H1 (cell line): Measurements from ENCODE around the gene FAM237A. TPM values are rescaled to one million over a fixed set of nuclear protein-coding genes. Genes with fewer than 3 reads are reported as not detected.

Source experiments
- CTCF ChIA-PET: fragments of 300-600 bp; sonication (Branson Sonifier 250); formaldehyde crosslinking; loops from one replicate; lab custom pipeline; 2021; ENCODE audit not compliant: partially characterized antibody; lab: Charles Lee
- POLR2A ChIA-PET: fragments of 300-600 bp; sonication (Branson Sonifier 250); formaldehyde crosslinking; loops from one replicate; lab custom pipeline; 2021; ENCODE audit warnings: inconsistent platforms; ENCODE audit not compliant: partially characterized antibody; lab: Charles Lee
- DNase-seq, 2 experiments: peaks; one replicate each; pipeline versions ENCODE4 v3.0.0 to v3.0.0-alpha.2; 2010 to 2022; ENCODE audit warnings: low spot score in 2 of 2, low read depth in 1 of 2, mixed read lengths in 1 of 2
- FAIRE-seq: peaks from 2 replicates; lab custom pipeline; 2011; peaks lifted over from hg19 to GRCh38; lab: Jason Lieb, UNC
- H2AFZ ChIP-seq: 2 replicates; pipeline ENCODE4 v1.8.1; 2012; ENCODE audit warnings: low read length, inconsistent platforms
- H2AK5ac ChIP-seq: 2 replicates; pipeline ENCODE4 v1.6.1; 2013; ENCODE audit warnings: low read depth, low read length
- H2BK120ac ChIP-seq: replicated peaks from 2 replicates; pipeline ENCODE3; 2013; ENCODE audit warnings: low read depth, low read length, inconsistent platforms
- H2BK12ac ChIP-seq: 2 replicates; pipeline ENCODE4 v1.6.1; 2013; ENCODE audit warnings: low read depth, low read length
- H2BK15ac ChIP-seq: 2 replicates; pipeline ENCODE4 v1.6.1; 2013; ENCODE audit warnings: low read length
- H2BK20ac ChIP-seq: 2 replicates; pipeline ENCODE4 v1.6.1; 2013; ENCODE audit warnings: low read length
- H2BK5ac ChIP-seq: 2 replicates; pipeline ENCODE4 v1.6.1; 2013; ENCODE audit warnings: low read depth, low read length
- H3K14ac ChIP-seq: 2 replicates; pipeline ENCODE4 v1.6.1; 2013; ENCODE audit warnings: inconsistent platforms; ENCODE audit not compliant: insufficient read length
- H3K18ac ChIP-seq: 2 replicates; pipeline ENCODE4 v1.6.1; 2013; ENCODE audit warnings: low read length; ENCODE audit errors: extremely low read depth
- H3K23ac ChIP-seq: 2 replicates; pipeline ENCODE4 v1.6.1; 2013; ENCODE audit warnings: inconsistent platforms; ENCODE audit not compliant: insufficient read length
- H3K23me2 ChIP-seq: 2 replicates; pipeline ENCODE4 v1.6.1; 2013; ENCODE audit warnings: low read depth, low read length
- H3K27ac ChIP-seq: 2 replicates; pipeline ENCODE4 v1.6.1; 2011; ENCODE audit warnings: low read depth, low read length, inconsistent platforms
- H3K27me3 ChIP-seq, 4 experiments: replicated peaks in 1 of 4; 1 replicate in 1 of 4; 2 replicates in 3 of 4; pipeline versions ENCODE4 v1.6.1 to v1.8.1; 2011 to 2013; ENCODE audit warnings: low read length in 3 of 4, mild to moderate bottlenecking in 3 of 4, inconsistent platforms in 2 of 4, mixed read lengths in 2 of 4, moderate library complexity in 1 of 4; ENCODE audit not compliant: control insufficient read depth in 3 of 4, insufficient read depth in 3 of 4; ENCODE audit errors: extremely low read depth in 1 of 4
- H3K36me3 ChIP-seq, 4 experiments: 2 replicates each; pipeline versions ENCODE4 v1.6.1 to v1.8.1; 2011 to 2013; ENCODE audit warnings: mild to moderate bottlenecking in 4 of 4, low read length in 3 of 4, moderate library complexity in 2 of 4, control low read depth in 1 of 4, inconsistent platforms in 1 of 4; ENCODE audit not compliant: insufficient read depth in 4 of 4, control insufficient read depth in 2 of 4
- H3K4ac ChIP-seq: replicated peaks from 2 replicates; pipeline ENCODE3; 2013; ENCODE audit warnings: low read length, low read depth, mixed read lengths, inconsistent platforms; ENCODE audit not compliant: insufficient read length
- H3K4me1 ChIP-seq, 4 experiments: replicated peaks in 1 of 4; 1 replicate in 1 of 4; 2 replicates in 3 of 4; pipeline versions ENCODE4 v1.6.1 to v1.8.1; 2011 to 2013; ENCODE audit warnings: low read length in 3 of 4, inconsistent platforms in 2 of 4, mixed read lengths in 1 of 4; ENCODE audit not compliant: insufficient read depth in 4 of 4, control insufficient read depth in 3 of 4
- H3K4me2 ChIP-seq, 2 experiments: 2 replicates each; pipeline versions ENCODE4 v1.6.1 to v1.8.1; 2011 to 2013; ENCODE audit warnings: low read depth in 2 of 2, low read length in 2 of 2, control low read depth in 1 of 2, inconsistent platforms in 1 of 2, mild to moderate bottlenecking in 1 of 2; ENCODE audit not compliant: insufficient read depth in 1 of 2
- H3K4me3 ChIP-seq, 4 experiments: fragments of 200-600, 300-600 bp in 1 of 4; sonication (generic), shearing (Covaris generic), sonication (Bioruptor Twin) in 1 of 4; 2 replicates each; pipeline versions ENCODE4 v1.5.1 to v1.8.1; 2011 to 2016; ENCODE audit warnings: low read length in 4 of 4, low read depth in 3 of 4, control low read depth in 2 of 4, inconsistent platforms in 2 of 4, mild to moderate bottlenecking in 2 of 4, mixed read lengths in 1 of 4, moderate library complexity in 1 of 4; ENCODE audit not compliant: insufficient read depth in 2 of 4; ENCODE audit errors: extremely low read depth in 1 of 4
- H3K56ac ChIP-seq: replicated peaks from 2 replicates; pipeline ENCODE3; 2013; ENCODE audit warnings: low read depth, mild to moderate bottlenecking, mixed read lengths, low read length, inconsistent platforms; ENCODE audit not compliant: insufficient read length
- H3K79me1 ChIP-seq: 2 replicates; pipeline ENCODE4 v1.6.1; 2013; ENCODE audit warnings: low read depth, low read length, control low read depth
- H3K79me2 ChIP-seq, 2 experiments: 2 replicates each; pipeline versions ENCODE4 v1.6.1 to v1.8.1; 2012 to 2013; ENCODE audit warnings: low read length in 2 of 2, mild to moderate bottlenecking in 2 of 2, inconsistent platforms in 1 of 2; ENCODE audit not compliant: insufficient read depth in 2 of 2, control insufficient read depth in 1 of 2
- H3K9ac ChIP-seq, 4 experiments: replicated peaks in 1 of 4; 1 replicate in 1 of 4; 2 replicates in 3 of 4; pipeline versions ENCODE4 v1.6.1 to v1.8.1; 2011 to 2013; ENCODE audit warnings: low read depth in 3 of 4, low read length in 3 of 4, control low read depth in 2 of 4, mild to moderate bottlenecking in 2 of 4, moderate library complexity in 2 of 4, inconsistent platforms in 1 of 4; ENCODE audit errors: extremely low read depth in 1 of 4
- H3K9me3 ChIP-seq, 2 experiments: 2 replicates each; pipeline versions ENCODE4 v1.6.1 to v1.8.1; 2012 to 2013; ENCODE audit warnings: mild to moderate bottlenecking in 2 of 2, moderate library complexity in 2 of 2, control low read depth in 1 of 2, inconsistent platforms in 1 of 2, low read depth in 1 of 2, low read length in 1 of 2, mixed read lengths in 1 of 2; ENCODE audit not compliant: insufficient read depth in 2 of 2
- H4K20me1 ChIP-seq, 2 experiments: replicated peaks in 1 of 2; 2 replicates each; pipeline versions ENCODE3 to v1.8.1; 2011 to 2013; ENCODE audit warnings: inconsistent platforms in 2 of 2, low read length in 2 of 2, mild to moderate bottlenecking in 1 of 2; ENCODE audit not compliant: insufficient read depth in 2 of 2, control insufficient read depth in 1 of 2
- H4K5ac ChIP-seq: 2 replicates; pipeline ENCODE4 v1.6.1; 2013; ENCODE audit warnings: low read length, low read depth, mixed read lengths, inconsistent platforms; ENCODE audit not compliant: insufficient read length
- H4K8ac ChIP-seq: 2 replicates; pipeline ENCODE4 v1.8.0; 2013; ENCODE audit warnings: mild to moderate bottlenecking, moderate library complexity, low read length, inconsistent platforms; ENCODE audit not compliant: insufficient read depth; ENCODE audit errors: extremely low read depth
- H4K91ac ChIP-seq: replicated peaks from 2 replicates; pipeline ENCODE3; 2013; ENCODE audit warnings: low read length, mixed read lengths, inconsistent platforms; ENCODE audit not compliant: insufficient read length
- CEBPB ChIP-seq: IDR thresholded peaks from 2 replicates; pipeline ENCODE4 v1.6.1; 2012; ENCODE audit warnings: low read depth, low read length
- WGBS, 2 experiments: shearing (Covaris generic) in 1 of 2; methylation state at CpG; one replicate each; pipeline versions ENCODE4 v1.1.6 to v1.1.7; 2013 to 2015; ENCODE audit warnings: low lambda C conversion rate in 2 of 2, mixed read lengths in 2 of 2, inconsistent platforms in 1 of 2, low coverage in 1 of 2, missing lambda C conversion rate in 1 of 2; ENCODE audit not compliant: insufficient replicate concordance in 2 of 2, insufficient coverage in 1 of 2, insufficient read length in 1 of 2; ENCODE audit errors: extremely low coverage in 1 of 2, missing lambda C conversion rate in 1 of 2; 5-methylcytosine and 5-hydroxymethylcytosine counted together
- polyA plus RNA-seq, 7 experiments: library from polyadenylated mRNA; depleted of rRNA in 3 of 7; stranded (reverse) in 5 of 7; unstranded in 2 of 7; fragments of >200 nt in 5 of 7; fragments of 200-250 nt in 2 of 7; gene quantifications; 1 replicate in 5 of 7; 2 replicates in 1 of 7; 4 replicates in 1 of 7; pipeline versions ENCODE4 v1.2.1 to v1.2.3, GENCODE V29; 2011 to 2013; ENCODE audit warnings: missing spikeins in 2 of 7, mixed read lengths in 2 of 7
- total RNA-seq: library from RNA; stranded (reverse); fragmentation: NEBNext Ultra II Directional; extraction: Animal tissue kit (Norgen Biotek cat#: 25700); gene quantifications from 2 replicates; pipeline ENCODE4 v1.2.1, GENCODE V29; 2021
- TF ChIP-seq, protein P1 (sequence below), 3 experiments: IDR thresholded peaks; 1 replicate in 2 of 3; 2 replicates in 1 of 3; pipeline versions ENCODE4 v1.5.1 to v1.6.1; 2011; ENCODE audit warnings: low read length in 3 of 3, mild to moderate bottlenecking in 3 of 3, inconsistent platforms in 2 of 3, low read depth in 1 of 3, moderate library complexity in 1 of 3; ENCODE audit not compliant: insufficient read depth in 1 of 3; ENCODE audit errors: control extremely low read depth in 1 of 3

FAM237A gene
- total and polyA plus RNA-seq, 2 of the 8 experiments (the other 6 are each of a cell fraction or from before 2014, with no cell fraction given): not detected

DNA sequence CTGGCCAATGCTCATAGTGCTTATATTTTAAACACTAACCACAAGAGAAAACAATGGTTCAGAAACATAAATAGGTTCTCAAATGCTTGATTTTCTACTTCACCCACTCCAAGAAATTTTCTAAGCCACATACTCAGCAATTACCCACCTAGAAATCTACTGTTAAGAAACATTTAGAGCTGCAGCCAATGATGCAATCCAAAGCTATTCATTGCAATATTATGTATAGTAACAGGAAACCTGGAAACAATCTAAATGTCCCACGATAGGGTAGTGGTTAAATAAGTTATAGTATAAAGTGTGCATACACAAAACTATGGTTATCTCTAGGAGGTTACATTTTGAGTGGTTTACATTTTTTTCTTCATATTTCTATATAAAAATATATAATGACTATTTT lies 5.7 kb downstream of the FAM237A start:
- H4K91ac ChIP-seq: no peak overlapping the region
- no peak overlapping the region for H3K27ac ChIP-seq
- FAIRE-seq (no peak), DNase-seq (no peak)
- no peaks in the 10 kb centered on the region for H3K79me1 ChIP-seq
- H4K8ac ChIP-seq: no peak overlapping the region
- H3K14ac ChIP-seq: no peak overlapping the region
- ChIA-PET CTCF (interaction anchor here (0.6 kb wide), 1 partner anchor 545 kb away, joined by 3 read pairs; no protein-coding TSS in a partner anchor), POLR2A (no interaction called here)
- no peak overlapping the region for H4K5ac ChIP-seq
- no peak overlapping the region for H2BK15ac ChIP-seq
- WGBS, 2 experiments: 85% methylated on average over 1 of the region's 1 CpG; no CpG with 5 or more reads in 1 of the 2 experiments
- H3K56ac ChIP-seq: no peak overlapping the region
- no peaks in the 10 kb centered on the region for H4K20me1 ChIP-seq
- no peak overlapping the region for H2BK120ac ChIP-seq
- H2AFZ ChIP-seq: no peak overlapping the region
- H2BK12ac ChIP-seq: no peak overlapping the region
- H3K4ac ChIP-seq: no peak overlapping the region
- H3K36me3 ChIP-seq: no peaks in the 10 kb centered on the region
- H3K27me3 ChIP-seq: peaks cover 0 to 4% (median 2%) of the 10 kb centered on the region in 4 experiments; a peak in 3 of 7 replicates
- no peaks in the 10 kb centered on the region for H3K79me2 ChIP-seq
- no peak overlapping the region for H3K4me3 ChIP-seq
- no peak overlapping the region for H2BK20ac ChIP-seq
- H2BK5ac ChIP-seq: no peak overlapping the region
- no peak overlapping the region for H3K18ac ChIP-seq
- TF ChIP-seq CEBPB: peak; percentile 28; the same call in 1 of the 2 replicates
- TF ChIP-seq, protein P1, sequence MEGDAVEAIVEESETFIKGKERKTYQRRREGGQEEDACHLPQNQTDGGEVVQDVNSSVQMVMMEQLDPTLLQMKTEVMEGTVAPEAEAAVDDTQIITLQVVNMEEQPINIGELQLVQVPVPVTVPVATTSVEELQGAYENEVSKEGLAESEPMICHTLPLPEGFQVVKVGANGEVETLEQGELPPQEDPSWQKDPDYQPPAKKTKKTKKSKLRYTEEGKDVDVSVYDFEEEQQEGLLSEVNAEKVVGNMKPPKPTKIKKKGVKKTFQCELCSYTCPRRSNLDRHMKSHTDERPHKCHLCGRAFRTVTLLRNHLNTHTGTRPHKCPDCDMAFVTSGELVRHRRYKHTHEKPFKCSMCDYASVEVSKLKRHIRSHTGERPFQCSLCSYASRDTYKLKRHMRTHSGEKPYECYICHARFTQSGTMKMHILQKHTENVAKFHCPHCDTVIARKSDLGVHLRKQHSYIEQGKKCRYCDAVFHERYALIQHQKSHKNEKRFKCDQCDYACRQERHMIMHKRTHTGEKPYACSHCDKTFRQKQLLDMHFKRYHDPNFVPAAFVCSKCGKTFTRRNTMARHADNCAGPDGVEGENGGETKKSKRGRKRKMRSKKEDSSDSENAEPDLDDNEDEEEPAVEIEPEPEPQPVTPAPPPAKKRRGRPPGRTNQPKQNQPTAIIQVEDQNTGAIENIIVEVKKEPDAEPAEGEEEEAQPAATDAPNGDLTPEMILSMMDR (IDR thresholded peaks at IDR 0.05; ENCODE audit: control extremely low read depth in 1 of 3, insufficient read depth in 1 of 3, low read depth in 1 of 3, low read length in 3 of 3): no peak
- H3K23me2 ChIP-seq: no peaks in the 10 kb centered on the region
- no peak overlapping the region for H3K4me2 ChIP-seq
- H2AK5ac ChIP-seq: no peak overlapping the region
- H3K4me1 ChIP-seq: no peaks in the 10 kb centered on the region
- no peaks in the 10 kb centered on the region for H3K9me3 ChIP-seq
- H3K9ac ChIP-seq: no peak overlapping the region
- no peak overlapping the region for H3K23ac ChIP-seq
